HCT116 (cell line): Measurements from ENCODE around the gene INMT. TPM values are rescaled to one million over a fixed set of nuclear protein-coding genes. Genes with fewer than 3 reads are reported as not detected.

Source experiments
- ATAC-seq: fragments of 200-7000 bp; cut with Tn5 transposase; 2 replicates; pipeline ENCODE4 v1.9.1; 2020; ENCODE audit warnings: mild to moderate bottlenecking, moderate library complexity
- BruUV-seq: library from RNA; stranded (reverse); fragments of 400-500 nt; replicated peaks from 2 replicates; lab custom pipeline; 2021; lab: Mats Ljungman, UMichigan
- CTCF ChIA-PET: fragments of 300-600 bp; sonication (Branson Sonifier 250); formaldehyde crosslinking; loops from one replicate; lab custom pipeline; 2021; ENCODE audit warnings: antibody characterized with exemption; lab: Charles Lee
- POLR2A ChIA-PET: fragments of 300-600, 350-600 bp; sonication (Branson Sonifier 250); formaldehyde crosslinking; loops from one replicate; lab custom pipeline; 2021; ENCODE audit warnings: antibody characterized with exemption; lab: Charles Lee
- RAD21 ChIA-PET, 2 experiments: fragments of 300-600 bp; sonication (Branson Sonifier 250); formaldehyde crosslinking; loops; one replicate each; lab custom pipeline; 2023; ENCODE audit warnings: low total read pairs in 2 of 2; ENCODE audit not compliant: uncharacterized antibody in 2 of 2, unreplicated experiment in 2 of 2, low non-redundant PET in 1 of 2; lab: Charles Lee
- DNase-seq: peaks from one replicate; pipeline ENCODE4 v3.0.0-alpha.2; 2010; ENCODE audit warnings: low read depth, low spot score
- H2AFZ ChIP-seq: fragments of 200-600 bp; shearing (Covaris generic), sonication (generic); 2 replicates; pipeline ENCODE4 v1.6.1; 2017; ENCODE audit warnings: low read depth, mixed run types, mixed read lengths, antibody characterized with exemption, low read length; ENCODE audit not compliant: poor library complexity, severe bottlenecking
- H3K27ac ChIP-seq: 2 replicates; pipeline ENCODE4 v1.5.1; 2012; ENCODE audit warnings: low read depth, low read length
- H3K27me3 ChIP-seq: fragments of 200-600 bp; sonication (generic); 2 replicates; pipeline ENCODE4 v1.6.1; 2016; ENCODE audit warnings: mixed run types, low read length, mixed read lengths; ENCODE audit not compliant: insufficient read depth
- H3K36me3 ChIP-seq, 2 experiments: fragments of 200-500 bp in 1 of 2; fragments of 200-600 bp in 1 of 2; sonication (Bioruptor generic) in 1 of 2; sonication (generic) in 1 of 2; 2 replicates each; pipeline versions ENCODE4 v1.5.1 to v1.6.1; 2014 to 2016; ENCODE audit warnings: low read length in 2 of 2, inconsistent platforms in 1 of 2, mixed read lengths in 1 of 2, mixed run types in 1 of 2; ENCODE audit not compliant: insufficient read depth in 2 of 2, control insufficient read depth in 1 of 2
- H3K4me1 ChIP-seq, 2 experiments: fragments of 200-600 bp in 1 of 2; sonication (generic) in 1 of 2; 2 replicates each; pipeline versions ENCODE4 v1.5.1 to v1.6.1; 2012 to 2017; ENCODE audit warnings: low read length in 2 of 2, inconsistent platforms in 1 of 2, mild to moderate bottlenecking in 1 of 2, mixed read lengths in 1 of 2, mixed run types in 1 of 2, moderate library complexity in 1 of 2; ENCODE audit not compliant: insufficient read depth in 2 of 2, control insufficient read depth in 1 of 2
- H3K4me2 ChIP-seq: fragments of 200-600 bp; sonication (generic); 2 replicates; pipeline ENCODE4 v1.6.1; 2017; ENCODE audit warnings: mixed run types, low read length, mixed read lengths
- H3K4me3 ChIP-seq, 2 experiments: fragments of 200-600 bp in 1 of 2; sonication (generic) in 1 of 2; replicated peaks in 1 of 2; 2 replicates each; pipeline ENCODE4 v1.5.1; 2011 to 2016; ENCODE audit warnings: low read length in 2 of 2, control low read depth in 1 of 2, low read depth in 1 of 2, mild to moderate bottlenecking in 1 of 2, mixed read lengths in 1 of 2, mixed run types in 1 of 2
- H3K79me2 ChIP-seq: fragments of 200-600 bp; sonication (generic); 2 replicates; pipeline ENCODE4 v1.6.1; 2017; ENCODE audit warnings: mild to moderate bottlenecking, mixed run types, low read length, moderate library complexity, mixed read lengths; ENCODE audit not compliant: insufficient read depth
- H3K9ac ChIP-seq: fragments of 200-600 bp; sonication (generic); 2 replicates; pipeline ENCODE4 v1.6.1; 2016; ENCODE audit warnings: low read length, mixed read lengths
- H3K9me2 ChIP-seq: fragments of 200-600 bp; sonication (generic), shearing (Covaris generic); 2 replicates; pipeline ENCODE4 v1.6.1; 2017; ENCODE audit warnings: mixed run types, mild to moderate bottlenecking, moderate library complexity; ENCODE audit not compliant: insufficient read depth
- H3K9me3 ChIP-seq, 2 experiments: fragments of 200-500 bp in 1 of 2; fragments of 200-600 bp in 1 of 2; sonication (Bioruptor generic) in 1 of 2; sonication (generic) in 1 of 2; 2 replicates each; pipeline ENCODE4 v1.6.1; 2014 to 2017; ENCODE audit warnings: low read length in 2 of 2, mixed read lengths in 2 of 2, inconsistent platforms in 1 of 2, low read depth in 1 of 2, mild to moderate bottlenecking in 1 of 2, mixed run types in 1 of 2, moderate library complexity in 1 of 2; ENCODE audit not compliant: control insufficient read depth in 1 of 2, insufficient read depth in 1 of 2
- H4K20me1 ChIP-seq: fragments of 200-600 bp; sonication (generic), shearing (Covaris generic); 2 replicates; pipeline ENCODE4 v1.6.1; 2017; ENCODE audit warnings: mixed run types, mild to moderate bottlenecking, moderate library complexity; ENCODE audit not compliant: insufficient read depth
- ATF3 ChIP-seq: IDR thresholded peaks from 2 replicates; pipeline ENCODE4 v1.6.1; 2012
- CBX3 ChIP-seq: IDR thresholded peaks from 2 replicates; pipeline ENCODE4 v1.6.1; 2012; ENCODE audit warnings: low read depth
- CTCF ChIP-seq, 3 experiments: fragments of 200-600 bp in 1 of 3; sonication (generic) in 1 of 3; IDR thresholded peaks in 2 of 3; conservative IDR thresholded peaks in 1 of 3; 2 replicates each; pipeline ENCODE4 v1.5.1; 2012 to 2017; ENCODE audit warnings: low read depth in 2 of 3, low read length in 2 of 3, antibody characterized with exemption in 1 of 3, borderline replicate concordance in 1 of 3, control low read depth in 1 of 3, mild to moderate bottlenecking in 1 of 3, mixed read lengths in 1 of 3, mixed run types in 1 of 3, moderate library complexity in 1 of 3; ENCODE audit not compliant: insufficient read depth in 1 of 3
- EGR1 ChIP-seq: IDR thresholded peaks from 2 replicates; pipeline ENCODE4 v1.6.1; 2012; ENCODE audit warnings: low read depth
- EZH2 ChIP-seq: fragments of 200-600 bp; sonication (generic); IDR thresholded peaks from 2 replicates; pipeline ENCODE4 v1.6.1; 2017; ENCODE audit warnings: antibody characterized with exemption, mixed run types
- EZH2phosphoT487 ChIP-seq: fragments of 200-600 bp; IDR thresholded peaks from 2 replicates; pipeline ENCODE4 v1.6.1; 2018; ENCODE audit warnings: antibody characterized with exemption, borderline replicate concordance
- FOSL1 ChIP-seq: IDR thresholded peaks from 2 replicates; pipeline ENCODE4 v1.6.1; 2012; ENCODE audit warnings: low read depth
- POLR2A ChIP-seq: IDR thresholded peaks from 2 replicates; pipeline ENCODE4 v1.7.0; 2011; ENCODE audit warnings: borderline replicate concordance; ENCODE audit not compliant: insufficient read depth, insufficient read length; ENCODE audit errors: extremely low read depth
- POLR2AphosphoS5 ChIP-seq: IDR thresholded peaks from 2 replicates; pipeline ENCODE4 v1.6.1; 2011; ENCODE audit warnings: mild to moderate bottlenecking, low read depth, low read length, moderate library complexity
- RAD21 ChIP-seq: IDR thresholded peaks from 2 replicates; pipeline ENCODE4 v1.6.1; 2012; ENCODE audit warnings: low read depth, mild to moderate bottlenecking
- SIN3A ChIP-seq: IDR thresholded peaks from 2 replicates; pipeline ENCODE4 v1.6.1; 2012; ENCODE audit warnings: low read depth
- SP1 ChIP-seq: IDR thresholded peaks from 2 replicates; pipeline ENCODE4 v1.6.1; 2012; ENCODE audit warnings: low read depth
- SRF ChIP-seq: IDR thresholded peaks from 2 replicates; pipeline ENCODE4 v1.6.1; 2012; ENCODE audit warnings: low read depth
- TCF7L2 ChIP-seq: IDR thresholded peaks from 2 replicates; pipeline ENCODE4 v1.7.0; 2011; ENCODE audit warnings: borderline replicate concordance, inconsistent platforms; ENCODE audit not compliant: insufficient read depth, insufficient read length; ENCODE audit errors: extremely low read depth
- ZFX ChIP-seq: fragments of 450-650 bp; IDR thresholded peaks from 2 replicates; pipeline ENCODE4 v1.6.1; 2017
- intact Hi-C: fragments of 100-400 bp; cut with micrococcal nuclease; formaldehyde crosslinking; loops from 2 replicates; pipeline ENCODE4 v1.10.0; 2022
- total RNA-seq: library from RNA; stranded (reverse); gene quantifications from one replicate; pipeline ENCODE4 v1.2.1, GENCODE V29; 2021; ENCODE audit not compliant: unreplicated experiment

Gene INMT
- total RNA-seq, 1 experiment from 2014 or later: 0.32 TPM

- H3K79me2 ChIP-seq: no peaks in the 10 kb centered on the region
- no peak for ATAC-seq
- TF ChIP-seq EZH2phosphoT487 (no peak), CTCF (IDR thresholded peaks at IDR 0.05 in 2 of 3, conservative IDR thresholded peaks at IDR 0.05 in 1 of 3; ENCODE audit: borderline replicate concordance in 1 of 3, insufficient read depth in 1 of 3, low read depth in 2 of 3, low read length in 2 of 3) (no peak), FOSL1 (no peak), SRF (no peak), EGR1 (no peak)
- no peak overlapping the region for H3K9ac ChIP-seq
- no TSS peak for BruUV-seq
- ChIA-PET CTCF (no interaction called here), RAD21 (interaction anchor here in 1 of 2 experiments (0.6 kb wide), 1 partner anchor 178 kb away, joined by 3 read pairs; no protein-coding TSS in a partner anchor), POLR2A (no interaction called here)
- no peaks in the 10 kb centered on the region for H3K9me2 ChIP-seq
- no peaks in the 10 kb centered on the region for H3K4me1 ChIP-seq
- no peak overlapping the region for H3K4me3 ChIP-seq
- no peak overlapping the region for H2AFZ ChIP-seq
- H3K9me3 ChIP-seq: no peaks in the 10 kb centered on the region
- H3K36me3 ChIP-seq: no peaks in the 10 kb centered on the region
- intact Hi-C loops: no loop called here
- no peaks in the 10 kb centered on the region for H3K27me3 ChIP-seq
- H3K4me2 ChIP-seq: no peak overlapping the region
- H3K27ac ChIP-seq: no peak overlapping the region
- H4K20me1 ChIP-seq: no peaks in the 10 kb centered on the region
- no peak for DNase-seq
Measured at GRCh38 chr7:30805081-30805691, 53.3 kb downstream of the INMT start.

GRCh38 chr7:30805931-30806330 lies 54.0 kb downstream of the INMT start:
- H3K36me3 ChIP-seq: no peaks in the 10 kb centered on the region
- no peaks in the 10 kb centered on the region for H4K20me1 ChIP-seq
- H3K9me3 ChIP-seq: no peaks in the 10 kb centered on the region
- ATAC-seq (no peak), DNase-seq (no peak)
- H2AFZ ChIP-seq: no peak overlapping the region
- H3K9ac ChIP-seq: no peak overlapping the region
- no peaks in the 10 kb centered on the region for H3K79me2 ChIP-seq
- no peak overlapping the region for H3K4me3 ChIP-seq
- ChIA-PET CTCF (interaction anchor here (0.8 kb wide), 1 partner anchor 317 kb away, joined by 4 read pairs; no protein-coding TSS in a partner anchor), POLR2A (interaction anchor here (0.7 kb wide), 1 partner anchor 317 kb away, joined by 3 read pairs; no protein-coding TSS in a partner anchor), RAD21 (no interaction called here)
- H3K4me1 ChIP-seq: no peaks in the 10 kb centered on the region
- intact Hi-C loops: no loop called here
- H3K4me2 ChIP-seq: no peak overlapping the region
- no peaks in the 10 kb centered on the region for H3K9me2 ChIP-seq
- BruUV-seq: no TSS peak
- TF ChIP-seq POLR2AphosphoS5 (no peak), ZFX (no peak), RAD21 (no peak), SP1 (no peak), POLR2A (no peak), EZH2 (no peak), FOSL1 (no peak), TCF7L2 (no peak), CBX3 (no peak), SIN3A (no peak), EZH2phosphoT487 (no peak), ATF3 (no peak), CTCF (IDR thresholded peaks at IDR 0.05 in 2 of 3, conservative IDR thresholded peaks at IDR 0.05 in 1 of 3; ENCODE audit: borderline replicate concordance in 1 of 3, insufficient read depth in 1 of 3, low read depth in 2 of 3, low read length in 2 of 3) (no peak)
- no peaks in the 10 kb centered on the region for H3K27me3 ChIP-seq
- H3K27ac ChIP-seq: no peak overlapping the region
